Stimulated activated CD4-positive, alpha-beta T cell treated with anti-CD3 and anti-CD28 coated beads, Interleukin-4, amount 100 ng/mL, for 48 hours (primary cell): ENCODE measurements around the gene POLD4.

Source experiments
- DNase-seq, 2 donors: peaks; one replicate each; pipeline ENCODE4 v3.0.0-alpha.2; 2020; ENCODE audit warnings: low read depth in 2 of 2

The POLD4 gene

GRCh38 chr11:67303132-67303834 lies 50.1 kb downstream of the POLD4 start, which contains the start of gene SSH3:
Gene SSH3 (plus strand): TSS chr11:67303530. CDS start chr11:67303626, 96 bp downstream.
- no peak for DNase-seq

- DNase-seq, result no peak
Measured at GRCh38 chr11:67302571-67303131, 50.7 kb downstream of the POLD4 start.

GRCh38 chr11:67301951-67302516 lies 51.3 kb downstream of the POLD4 start:
- no peak for DNase-seq

GRCh38 chr11:67301313-67301921 lies 51.9 kb downstream of the POLD4 start:
- DNase-seq, result no peak
